Measurements from ENCODE around the gene SPCS2. TPM values are rescaled to one million over a fixed set of nuclear protein-coding genes. Genes with fewer than 3 reads are reported as not detected.

SPCS2 gene
- total RNA-seq, 6 donors from 2014 or later: 15.5 to 150 (median 89.0) TPM

- H3K4me3 ChIP-seq: no peak overlapping the region
- no peaks in the 10 kb centered on the region for H3K4me1 ChIP-seq
- no peaks in the 10 kb centered on the region for H3K9me3 ChIP-seq
- peaks cover 0 to 21% (median 13%) of the 10 kb centered on the region in 4 donors for H3K36me3 ChIP-seq
- DNase-seq (peak in 1 of 2 donors; percentile 80), ATAC-seq (ENCODE audit: low FRiP score in 2 of 2) (peak; percentile 86)
- TF ChIP-seq EP300 (IDR thresholded peaks at IDR 0.05): no peak
- TF ChIP-seq POLR2A (IDR thresholded peaks at IDR 0.05): no peak
- TF ChIP-seq, protein P1, sequence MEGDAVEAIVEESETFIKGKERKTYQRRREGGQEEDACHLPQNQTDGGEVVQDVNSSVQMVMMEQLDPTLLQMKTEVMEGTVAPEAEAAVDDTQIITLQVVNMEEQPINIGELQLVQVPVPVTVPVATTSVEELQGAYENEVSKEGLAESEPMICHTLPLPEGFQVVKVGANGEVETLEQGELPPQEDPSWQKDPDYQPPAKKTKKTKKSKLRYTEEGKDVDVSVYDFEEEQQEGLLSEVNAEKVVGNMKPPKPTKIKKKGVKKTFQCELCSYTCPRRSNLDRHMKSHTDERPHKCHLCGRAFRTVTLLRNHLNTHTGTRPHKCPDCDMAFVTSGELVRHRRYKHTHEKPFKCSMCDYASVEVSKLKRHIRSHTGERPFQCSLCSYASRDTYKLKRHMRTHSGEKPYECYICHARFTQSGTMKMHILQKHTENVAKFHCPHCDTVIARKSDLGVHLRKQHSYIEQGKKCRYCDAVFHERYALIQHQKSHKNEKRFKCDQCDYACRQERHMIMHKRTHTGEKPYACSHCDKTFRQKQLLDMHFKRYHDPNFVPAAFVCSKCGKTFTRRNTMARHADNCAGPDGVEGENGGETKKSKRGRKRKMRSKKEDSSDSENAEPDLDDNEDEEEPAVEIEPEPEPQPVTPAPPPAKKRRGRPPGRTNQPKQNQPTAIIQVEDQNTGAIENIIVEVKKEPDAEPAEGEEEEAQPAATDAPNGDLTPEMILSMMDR (IDR thresholded peaks at IDR 0.05): peak; percentile 56 to 80 (median 78)
- WGBS, 2 donors: 55 to 63% methylated on average over 8 of the region's 8 CpGs
- H3K27me3 ChIP-seq: no peaks in the 10 kb centered on the region
- no peak overlapping the region for H3K27ac ChIP-seq
Observed at GRCh38 chr11:74929431-74930363, 19.4 kb upstream of the SPCS2 start.

- Histone ChIP-seq H3K27me3 (no peaks in the 10 kb centered on the region), H3K4me3 (no peak overlapping the region), H3K27ac (no peak overlapping the region), H3K36me3 (peaks cover 0 to 43% (median 26%) of the 10 kb centered on the region in 4 donors), H3K9me3 (no peaks in the 10 kb centered on the region), H3K4me1 (no peaks in the 10 kb centered on the region)
- TF ChIP-seq EP300 (IDR thresholded peaks at IDR 0.05) (no peak), POLR2AphosphoS5 (IDR thresholded peaks at IDR 0.05) (no peak), POLR2A (IDR thresholded peaks at IDR 0.05) (no peak)
- TF ChIP-seq, protein P1 (IDR thresholded peaks at IDR 0.05): no peak
- DNase-seq (no peak), ATAC-seq (ENCODE audit: low FRiP score in 2 of 2) (no peak)
- 81 to 85% methylated on average over 5 of the region's 5 CpGs for WGBS, 2 donors
Observed at GRCh38 chr11:74932169-74932568, 16.9 kb upstream of the SPCS2 start.

GRCh38 chr11:74932797-74933196 lies 16.3 kb upstream of the SPCS2 start:
- Histone ChIP-seq H3K9me3 (no peaks in the 10 kb centered on the region), H3K4me3 (no peak overlapping the region), H3K4me1 (no peaks in the 10 kb centered on the region), H3K27ac (no peak overlapping the region), H3K36me3 (peaks cover 0 to 43% (median 24%) of the 10 kb centered on the region in 4 donors), H3K27me3 (no peaks in the 10 kb centered on the region)
- DNase-seq: no peak
- no peak for ATAC-seq (ENCODE audit: low FRiP score in 2 of 2)
- TF ChIP-seq, protein P1 (IDR thresholded peaks at IDR 0.05): no peak
- TF ChIP-seq EP300 (IDR thresholded peaks at IDR 0.05) (no peak), POLR2A (IDR thresholded peaks at IDR 0.05) (no peak), POLR2AphosphoS5 (IDR thresholded peaks at IDR 0.05) (no peak)
- 86 to 98% methylated on average over 2 of the region's 2 CpGs for WGBS, 2 donors

GRCh38 chr11:74933765-74934164 lies 15.3 kb upstream of the SPCS2 start:
- DNase-seq (no peak), ATAC-seq (ENCODE audit: low FRiP score in 2 of 2) (no peak)
- WGBS, 2 donors: 96 to 98% methylated on average over 2 of the region's 2 CpGs
- no peak overlapping the region for H3K4me3 ChIP-seq
- H3K4me1 ChIP-seq: no peaks in the 10 kb centered on the region
- no peaks in the 10 kb centered on the region for H3K27me3 ChIP-seq
- TF ChIP-seq EP300 (IDR thresholded peaks at IDR 0.05) (no peak), POLR2A (IDR thresholded peaks at IDR 0.05) (no peak), POLR2AphosphoS5 (IDR thresholded peaks at IDR 0.05) (no peak)
- TF ChIP-seq, protein P1 (IDR thresholded peaks at IDR 0.05): no peak
- H3K9me3 ChIP-seq: no peaks in the 10 kb centered on the region
- peaks cover 0 to 43% (median 24%) of the 10 kb centered on the region in 4 donors for H3K36me3 ChIP-seq
- H3K27ac ChIP-seq: no peak overlapping the region

Data from upper lobe of left lung (tissue), 6 donors.